Choroid plexus epithelial cell (primary cell): ENCODE measurements around the gene SGSM1.
A peak's percentile ranks its signal among the peaks of the same experiment; 100 is the strongest.

ENCODE experiments used
- DNase-seq: peaks from one replicate; pipeline ENCODE4 v3.0.0-alpha.2; 2010; ENCODE audit warnings: low read depth
- H3K4me3 ChIP-seq: 2 replicates; pipeline ENCODE4 v1.5.1; 2011; ENCODE audit warnings: low read depth, mild to moderate bottlenecking, control low read depth, low read length, moderate library complexity
- CTCF ChIP-seq: conservative IDR thresholded peaks from 2 replicates; pipeline ENCODE4 v1.5.1; 2011; ENCODE audit warnings: low read depth, mild to moderate bottlenecking, control low read depth, inconsistent platforms, low read length, moderate library complexity

Gene SGSM1

GRCh38 chr22:24875862-24876506 lies 70.0 kb downstream of the SGSM1 start:
- H3K4me3 ChIP-seq = no peak overlapping the region
- TF ChIP-seq CTCF = no peak
- DNase-seq = peak; percentile 30

GRCh38 chr22:24876700-24877099 lies 70.7 kb downstream of the SGSM1 start:
- no peak for TF ChIP-seq CTCF
- no peak overlapping the region for H3K4me3 ChIP-seq
- no peak for DNase-seq

- no peak overlapping the region for H3K4me3 ChIP-seq
- DNase-seq = no peak
- TF ChIP-seq CTCF = no peak
These were observed 73.0 kb downstream of the SGSM1 start for GRCh38 chr22:24878969-24879368.

GRCh38 chr22:24883432-24883831 lies 77.4 kb downstream of the SGSM1 start:
- no peak for DNase-seq
- TF ChIP-seq CTCF = no peak
- no peak overlapping the region for H3K4me3 ChIP-seq

- no peak for TF ChIP-seq CTCF
- no peak overlapping the region for H3K4me3 ChIP-seq
- no peak for DNase-seq
These were observed 81.2 kb downstream of the SGSM1 start for GRCh38 chr22:24887260-24887659.

GRCh38 chr22:24893341-24894070 lies 87.5 kb downstream of the SGSM1 start:
- TF ChIP-seq CTCF = no peak
- no peak overlapping the region for H3K4me3 ChIP-seq
- peak; percentile 1 for DNase-seq
